ENCODE data around the gene MTNR1A. TPM values are rescaled to one million over a fixed set of nuclear protein-coding genes. Genes with fewer than 3 reads are reported as not detected.
A peak's percentile ranks its signal among the peaks of the same experiment; 100 is the strongest.

Gene MTNR1A
- total RNA-seq, 2 donors from 2014 or later, result 1.3 to 1.6 TPM

- ATAC-seq (no peak), DNase-seq (no peak)
- intact Hi-C loops (cut with DNase I), result no loop called here
- Histone ChIP-seq H3K4me1 (peaks cover 15% of the 10 kb centered on the region), H3K27me3 (no peaks in the 10 kb centered on the region), H3K27ac (no peak overlapping the region), H3K4me3 (no peak overlapping the region), H3K9me3 (no peaks in the 10 kb centered on the region), H3K36me3 (replicated peaks in 1 of 2; ENCODE audit: insufficient read depth in 1 of 2, low read depth in 2 of 2) (no peaks in the 10 kb centered on the region)
- 90 to 92% methylated on average over 3 of the region's 3 CpGs for WGBS, 2 donors
- no peak for TF ChIP-seq POLR2A (IDR thresholded peaks at IDR 0.05)
- TF ChIP-seq CTCF (IDR thresholded peaks at IDR 0.05), result no peak
These were observed 2.1 kb upstream of the MTNR1A start for GRCh38 chr4:186557486-186557885.

- no peak overlapping the region for H3K27ac ChIP-seq
- ATAC-seq, result no peak
- intact Hi-C loops (cut with DNase I), result no loop called here
- no peaks in the 10 kb centered on the region for H3K36me3 ChIP-seq (replicated peaks in 1 of 2; ENCODE audit: insufficient read depth in 1 of 2, low read depth in 2 of 2)
- DNase-seq, result no peak
- H3K4me3 ChIP-seq, result no peak overlapping the region
- peaks cover 15% of the 10 kb centered on the region for H3K4me1 ChIP-seq
- WGBS, 2 donors, result 51 to 54% methylated on average over 7 of the region's 7 CpGs
- H3K27me3 ChIP-seq, result no peaks in the 10 kb centered on the region
- no peaks in the 10 kb centered on the region for H3K9me3 ChIP-seq
- TF ChIP-seq CTCF (IDR thresholded peaks at IDR 0.05) (no peak), POLR2A (IDR thresholded peaks at IDR 0.05) (no peak)
These were observed 1.7 kb upstream of the MTNR1A start for GRCh38 chr4:186557061-186557460.

- intact Hi-C loops (cut with DNase I), result no loop called here
- no peaks in the 10 kb centered on the region for H3K9me3 ChIP-seq
- no peaks in the 10 kb centered on the region for H3K27me3 ChIP-seq
- no peaks in the 10 kb centered on the region for H3K36me3 ChIP-seq (replicated peaks in 1 of 2; ENCODE audit: insufficient read depth in 1 of 2, low read depth in 2 of 2)
- H3K4me1 ChIP-seq, result peaks cover 15% of the 10 kb centered on the region
- DNase-seq, result peak; percentile 30 to 57 (median 40)
- H3K27ac ChIP-seq, result peak overlapping the region; percentile 15 to 82 (median 48)
- peak; percentile 59 for ATAC-seq
- peak overlapping the region in 1 of 2 donors; percentile 17 for H3K4me3 ChIP-seq
- 0 to 4% methylated on average over 11 to 12 of the region's 12 CpGs for WGBS, 2 donors
- TF ChIP-seq CTCF (IDR thresholded peaks at IDR 0.05) (peak in 2 of 7 experiments; percentile 19 to 33), POLR2A (IDR thresholded peaks at IDR 0.05) (no peak)
These were observed 841 bp downstream of the MTNR1A start for GRCh38 chr4:186554539-186554913.

- intact Hi-C loops (cut with DNase I), result no loop called here
- ATAC-seq, result no peak
- no peak overlapping the region for H3K4me3 ChIP-seq
- H3K9me3 ChIP-seq, result no peaks in the 10 kb centered on the region
- H3K27ac ChIP-seq, result peak overlapping the region; percentile 15 to 82 (median 48)
- TF ChIP-seq POLR2A (IDR thresholded peaks at IDR 0.05), result no peak
- TF ChIP-seq CTCF (IDR thresholded peaks at IDR 0.05), result no peak
- no peaks in the 10 kb centered on the region for H3K36me3 ChIP-seq (replicated peaks in 1 of 2; ENCODE audit: insufficient read depth in 1 of 2, low read depth in 2 of 2)
- H3K27me3 ChIP-seq, result no peaks in the 10 kb centered on the region
- 55 to 65% methylated on average over 13 of the region's 13 CpGs for WGBS, 2 donors
- H3K4me1 ChIP-seq, result peaks cover 15% of the 10 kb centered on the region
- DNase-seq, result peak in 1 of 4 donors; percentile 14
These were observed 1.6 kb downstream of the MTNR1A start for GRCh38 chr4:186553717-186554116.

GRCh38 chr4:186551849-186552248 lies 3.5 kb downstream of the MTNR1A start:
- H3K4me1 ChIP-seq, result peaks cover 15% of the 10 kb centered on the region
- H3K9me3 ChIP-seq, result no peaks in the 10 kb centered on the region
- no peaks in the 10 kb centered on the region for H3K36me3 ChIP-seq (replicated peaks in 1 of 2; ENCODE audit: insufficient read depth in 1 of 2, low read depth in 2 of 2)
- no peak for DNase-seq
- no peak overlapping the region for H3K27ac ChIP-seq
- no peak for ATAC-seq
- no peak for TF ChIP-seq POLR2A (IDR thresholded peaks at IDR 0.05)
- TF ChIP-seq CTCF (IDR thresholded peaks at IDR 0.05), result no peak
- H3K4me3 ChIP-seq, result no peak overlapping the region
- no peaks in the 10 kb centered on the region for H3K27me3 ChIP-seq
- 85 to 94% methylated on average over 2 of the region's 2 CpGs for WGBS, 2 donors
- intact Hi-C loops (cut with DNase I), result no loop called here
